ENCODE results near the gene HS3ST4. TPM values are rescaled to one million over a fixed set of nuclear protein-coding genes. Genes with fewer than 3 reads are reported as not detected.
"Not testable (repeated sequence)": the region's sequence is repeated elsewhere in the genome, so short reads cannot be mapped to it uniquely, and the experiment has no call there.

The HS3ST4 gene
- total RNA-seq, 4 donors from 2014 or later, result 0.20 TPM; not detected in 3

DNA sequence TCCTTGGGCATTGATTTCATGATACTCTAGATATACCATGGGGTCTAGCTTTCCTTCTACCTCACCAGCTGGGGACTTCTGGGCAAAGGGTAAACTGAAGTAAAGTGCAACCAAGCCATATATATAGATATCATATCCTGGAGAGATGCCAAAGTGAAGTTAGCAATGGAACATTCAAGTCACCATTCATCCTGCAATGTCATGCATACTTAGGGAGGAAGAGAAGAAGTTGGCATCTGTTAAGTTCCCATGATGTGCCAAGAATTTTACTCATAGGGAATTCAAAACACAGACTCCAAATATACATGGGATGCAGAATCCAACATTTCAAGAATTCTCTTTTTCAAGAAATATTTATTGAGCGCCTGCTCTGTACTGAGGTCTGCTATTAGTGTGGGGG, 399.8 kb downstream of the HS3ST4 start:
- H3K36me3 ChIP-seq, result no peaks in the 10 kb centered on the region
- H3K9me3 ChIP-seq, result no peaks in the 10 kb centered on the region
- H3K27me3 ChIP-seq, result no peaks in the 10 kb centered on the region
- no peaks in the 10 kb centered on the region for H3K4me1 ChIP-seq
- H3K27ac ChIP-seq, result no peak overlapping the region
- TF ChIP-seq, protein P1, sequence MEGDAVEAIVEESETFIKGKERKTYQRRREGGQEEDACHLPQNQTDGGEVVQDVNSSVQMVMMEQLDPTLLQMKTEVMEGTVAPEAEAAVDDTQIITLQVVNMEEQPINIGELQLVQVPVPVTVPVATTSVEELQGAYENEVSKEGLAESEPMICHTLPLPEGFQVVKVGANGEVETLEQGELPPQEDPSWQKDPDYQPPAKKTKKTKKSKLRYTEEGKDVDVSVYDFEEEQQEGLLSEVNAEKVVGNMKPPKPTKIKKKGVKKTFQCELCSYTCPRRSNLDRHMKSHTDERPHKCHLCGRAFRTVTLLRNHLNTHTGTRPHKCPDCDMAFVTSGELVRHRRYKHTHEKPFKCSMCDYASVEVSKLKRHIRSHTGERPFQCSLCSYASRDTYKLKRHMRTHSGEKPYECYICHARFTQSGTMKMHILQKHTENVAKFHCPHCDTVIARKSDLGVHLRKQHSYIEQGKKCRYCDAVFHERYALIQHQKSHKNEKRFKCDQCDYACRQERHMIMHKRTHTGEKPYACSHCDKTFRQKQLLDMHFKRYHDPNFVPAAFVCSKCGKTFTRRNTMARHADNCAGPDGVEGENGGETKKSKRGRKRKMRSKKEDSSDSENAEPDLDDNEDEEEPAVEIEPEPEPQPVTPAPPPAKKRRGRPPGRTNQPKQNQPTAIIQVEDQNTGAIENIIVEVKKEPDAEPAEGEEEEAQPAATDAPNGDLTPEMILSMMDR (IDR thresholded peaks at IDR 0.05), result no peak
- TF ChIP-seq EP300 (IDR thresholded peaks at IDR 0.05) (no peak), POLR2A (IDR thresholded peaks at IDR 0.05) (no peak)
- no peak overlapping the region for H3K4me3 ChIP-seq
- 75 to 92% methylated on average over 1 of the region's 1 CpG for WGBS, 2 donors
- no peak for DNase-seq (ENCODE audit: low spot score in 2 of 2)

DNA sequence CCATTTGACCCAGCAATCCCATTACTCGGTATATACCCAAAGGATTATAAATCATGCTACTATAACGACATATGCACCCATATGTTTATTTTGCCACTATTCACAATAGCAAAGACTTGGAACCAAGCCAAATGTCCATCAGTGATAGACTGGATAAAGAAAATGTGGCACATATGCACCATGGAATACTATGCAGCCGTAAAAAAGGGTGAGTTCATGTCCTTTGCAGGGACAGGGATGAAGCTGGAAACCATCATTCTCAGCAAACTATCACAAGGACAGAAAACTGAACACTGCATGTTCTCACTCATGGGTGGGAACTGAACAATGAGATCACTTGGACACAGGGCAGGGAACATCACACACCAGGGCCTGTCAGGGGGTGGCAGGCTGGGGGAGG, 406.4 kb downstream of the HS3ST4 start:
- WGBS, 2 donors, result 90 to 91% methylated on average over 3 of the region's 3 CpGs
- not testable (repeated sequence) for H3K36me3 ChIP-seq

DNA sequence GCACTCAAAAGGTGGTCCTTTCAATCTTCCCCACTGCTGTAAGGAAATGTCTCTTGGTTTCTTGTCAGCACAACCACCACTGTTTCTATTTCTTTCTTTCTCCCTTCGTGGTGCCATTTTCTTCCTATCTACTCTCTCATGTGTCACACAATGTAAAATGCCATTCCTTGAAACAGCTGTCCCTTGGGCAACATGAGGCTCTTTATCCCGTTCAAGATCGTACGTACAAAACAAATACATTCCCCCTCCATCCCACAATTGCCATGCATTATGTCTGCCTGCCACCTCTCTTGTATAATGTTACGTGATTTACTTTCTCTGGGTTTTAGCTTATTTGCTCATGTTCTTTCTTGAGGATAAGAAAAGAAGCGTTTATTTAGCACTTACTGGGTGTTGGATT, 410.6 kb downstream of the HS3ST4 start:
- WGBS, 2 donors, result 75 to 77% methylated on average over 6 of the region's 6 CpGs
- Histone ChIP-seq H3K4me1 (no peaks in the 10 kb centered on the region), H3K27me3 (no peaks in the 10 kb centered on the region), H3K36me3 (no peaks in the 10 kb centered on the region), H3K4me3 (no peak overlapping the region), H3K9me3 (no peaks in the 10 kb centered on the region), H3K27ac (no peak overlapping the region)
- TF ChIP-seq EP300 (IDR thresholded peaks at IDR 0.05), result no peak
- DNase-seq (ENCODE audit: low spot score in 2 of 2), result no peak

More for the DNA sequence above, 406.4 kb downstream of the HS3ST4 start:
- not testable (repeated sequence) for H3K9me3 ChIP-seq; H3K27ac ChIP-seq; H3K4me1 ChIP-seq; H3K27me3 ChIP-seq; DNase-seq (ENCODE audit: low spot score in 2 of 2); H3K4me3 ChIP-seq

DNA sequence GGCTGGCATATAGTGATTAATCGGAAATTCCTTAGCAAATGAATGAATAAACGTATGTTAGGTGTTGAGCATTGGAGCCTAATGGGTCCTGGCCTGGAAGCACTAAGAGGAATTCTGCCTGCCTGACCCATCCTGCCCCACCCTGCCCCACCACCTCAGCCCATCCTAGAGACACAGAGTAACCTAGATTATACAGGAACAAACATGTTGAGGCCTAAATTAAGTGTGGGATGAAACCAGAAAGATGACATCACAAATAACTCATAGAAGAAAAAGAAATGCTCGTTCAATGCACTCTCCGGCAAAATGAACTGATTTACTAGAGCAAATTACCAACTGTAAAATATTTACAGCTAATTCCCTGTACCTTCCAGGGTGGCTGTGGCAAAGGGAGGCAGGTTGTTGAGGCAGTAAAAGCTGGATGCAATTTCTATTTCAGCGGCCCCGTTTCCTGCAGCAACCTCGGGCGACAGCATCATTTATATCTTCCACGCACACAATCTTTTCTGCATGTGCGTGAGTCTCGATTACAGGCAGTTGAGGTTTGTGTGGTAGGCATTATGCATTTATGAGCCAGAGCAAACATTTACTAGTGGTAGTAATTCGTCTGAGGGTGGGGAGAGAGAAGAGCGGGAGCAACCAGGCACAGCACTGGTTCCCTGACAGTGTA, 417.2 kb downstream of the HS3ST4 start:
- no peaks in the 10 kb centered on the region for H3K36me3 ChIP-seq
- TF ChIP-seq EP300 (IDR thresholded peaks at IDR 0.05), result no peak
- TF ChIP-seq, protein P1 (IDR thresholded peaks at IDR 0.05), result no peak
- TF ChIP-seq POLR2A (IDR thresholded peaks at IDR 0.05), result no peak
- H3K27me3 ChIP-seq, result no peaks in the 10 kb centered on the region
- no peaks in the 10 kb centered on the region for H3K4me1 ChIP-seq
- peaks cover 0 to 1% (median 0%) of the 10 kb centered on the region in 4 donors for H3K9me3 ChIP-seq
- WGBS, 2 donors, result 60 to 74% methylated on average over 13 of the region's 13 CpGs
- no peak overlapping the region for H3K27ac ChIP-seq
- DNase-seq (ENCODE audit: low spot score in 2 of 2), result no peak
- no peak overlapping the region for H3K4me3 ChIP-seq

DNA sequence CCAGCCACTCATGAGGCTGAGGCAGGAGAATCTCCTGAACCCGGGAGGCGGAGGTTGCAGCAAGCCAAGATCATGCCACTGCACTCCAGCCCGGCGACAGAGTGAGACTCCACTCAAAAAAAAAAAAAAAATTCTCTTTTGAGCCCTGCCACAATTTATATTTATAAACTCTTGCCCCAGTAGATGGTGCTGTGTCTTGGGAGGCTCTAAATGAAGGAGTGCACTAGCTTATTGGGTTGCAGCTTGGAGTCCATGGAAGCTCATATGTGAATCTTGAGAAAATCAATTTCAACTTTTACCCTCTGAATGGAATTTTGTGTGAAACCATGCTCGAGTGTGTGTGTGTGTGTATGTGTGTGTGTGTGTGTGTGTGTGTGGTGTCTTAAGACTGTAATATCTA, 420.1 kb downstream of the HS3ST4 start:
- Histone ChIP-seq H3K27ac (no peak overlapping the region), H3K4me1 (no peaks in the 10 kb centered on the region), H3K36me3 (no peaks in the 10 kb centered on the region), H3K4me3 (no peak overlapping the region), H3K9me3 (peaks cover 0 to 10% (median 0%) of the 10 kb centered on the region in 4 donors), H3K27me3 (no peaks in the 10 kb centered on the region)
- no peak for DNase-seq (ENCODE audit: low spot score in 2 of 2)
- TF ChIP-seq, protein P1 (IDR thresholded peaks at IDR 0.05), result no peak
- TF ChIP-seq EP300 (IDR thresholded peaks at IDR 0.05) (no peak), POLR2A (IDR thresholded peaks at IDR 0.05) (no peak)
- 67% methylated on average over 5 of the region's 5 CpGs for WGBS, 2 donors

DNA sequence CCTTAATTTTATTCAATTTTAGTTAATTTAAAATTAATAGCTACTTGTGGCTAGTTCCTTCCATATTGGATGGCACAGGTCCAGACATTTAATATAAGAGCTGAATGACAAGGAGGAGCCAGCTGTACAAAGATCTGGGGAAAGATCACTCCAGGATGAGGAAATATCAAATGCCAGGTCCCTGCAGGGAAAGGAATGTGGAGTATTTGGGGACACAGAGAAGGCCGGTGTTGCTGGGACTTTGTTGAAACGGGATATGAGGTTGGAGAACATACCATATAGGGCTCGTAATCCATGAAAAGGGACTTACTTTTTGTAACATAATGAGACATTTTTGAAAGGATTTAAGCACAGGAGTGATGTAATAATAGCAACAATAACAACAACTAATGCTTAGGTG, 426.8 kb downstream of the HS3ST4 start:
- no peaks in the 10 kb centered on the region for H3K4me1 ChIP-seq
- WGBS, 2 donors, result 12 to 15% methylated on average over 3 of the region's 3 CpGs
- H3K4me3 ChIP-seq, result no peak overlapping the region
- no peak overlapping the region for H3K27ac ChIP-seq
- no peaks in the 10 kb centered on the region for H3K27me3 ChIP-seq
- peaks cover 0 to 10% (median 0%) of the 10 kb centered on the region in 4 donors for H3K9me3 ChIP-seq
- TF ChIP-seq, protein P1 (IDR thresholded peaks at IDR 0.05), result no peak
- TF ChIP-seq POLR2A (IDR thresholded peaks at IDR 0.05) (no peak), EP300 (IDR thresholded peaks at IDR 0.05) (no peak)
- H3K36me3 ChIP-seq, result no peaks in the 10 kb centered on the region
- DNase-seq (ENCODE audit: low spot score in 2 of 2), result no peak

Data from tibial nerve (tissue), 4 donors.